HFF-Myc (cell line): ENCODE results near the gene FPGS.

Experiments used
- DNase-seq: peaks from one replicate; pipeline ENCODE4 v3.0.0-alpha.2; 2011; ENCODE audit warnings: low read depth; ENCODE audit errors: extremely low read depth
- H3K4me3 ChIP-seq: replicated peaks from 2 replicates; pipeline ENCODE4 v1.5.1; 2011; ENCODE audit warnings: low read depth, mild to moderate bottlenecking, control low read depth, low read length
- CTCF ChIP-seq: IDR thresholded peaks from 2 replicates; pipeline ENCODE4 v1.5.1; 2012; ENCODE audit warnings: mild to moderate bottlenecking, low read depth, low read length, control low read depth; ENCODE audit errors: missing control alignments

The FPGS gene

DNA sequence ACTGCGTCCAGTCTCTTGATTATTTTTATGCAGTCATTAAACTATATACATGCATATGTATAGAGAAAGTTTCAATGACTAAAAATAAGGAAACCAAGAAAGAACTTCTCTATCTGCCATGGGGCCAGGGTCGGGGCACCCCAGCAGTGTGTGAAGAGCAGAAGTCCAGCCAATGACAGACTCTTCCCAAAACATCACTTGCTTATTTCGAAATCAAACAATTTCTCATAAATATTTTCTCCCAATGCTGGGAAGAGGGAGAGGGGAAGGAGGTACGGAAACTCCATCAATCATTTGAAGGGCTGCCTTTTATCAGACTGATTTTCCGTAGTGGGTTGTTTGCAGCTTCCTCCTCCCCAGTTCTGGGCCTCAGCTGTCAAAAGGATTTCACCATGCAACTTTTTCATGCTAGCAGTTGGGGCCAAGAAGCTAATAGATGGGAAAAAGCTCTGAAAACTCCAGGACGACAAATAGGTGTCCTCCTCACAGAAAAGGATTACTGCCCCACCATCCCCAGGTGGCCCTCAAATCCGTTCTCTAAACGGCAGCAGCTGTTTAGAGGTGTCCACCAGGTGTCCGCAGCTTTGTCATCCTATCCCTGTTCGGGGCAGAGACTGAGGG is 617 bp upstream of the FPGS start:
- H3K4me3 ChIP-seq = peak overlapping the region; percentile 88
- no peak for TF ChIP-seq CTCF
- no peak for DNase-seq

- H3K4me3 ChIP-seq = peak overlapping the region; percentile 88
- no peak for TF ChIP-seq CTCF
- no peak for DNase-seq
Measured at GRCh38 chr9:127803507-127804352, 1.0 kb downstream of the FPGS start.

- DNase-seq = no peak
- H3K4me3 ChIP-seq = no peak overlapping the region
- TF ChIP-seq CTCF = peak; percentile 48
Measured at GRCh38 chr9:127805620-127806019, 2.9 kb downstream of the FPGS start.

GRCh38 chr9:127806871-127807270 is 4.2 kb downstream of the FPGS start:
- DNase-seq = no peak
- TF ChIP-seq CTCF = no peak
- H3K4me3 ChIP-seq = no peak overlapping the region

GRCh38 chr9:127808347-127809001 is 5.8 kb downstream of the FPGS start:
- TF ChIP-seq CTCF = no peak
- DNase-seq = no peak
- no peak overlapping the region for H3K4me3 ChIP-seq

- no peak for DNase-seq
- no peak for TF ChIP-seq CTCF
- H3K4me3 ChIP-seq = no peak overlapping the region
Measured at GRCh38 chr9:127809002-127809539, 6.4 kb downstream of the FPGS start.
